Central memory CD4-positive, alpha-beta T cell (primary cell): Measurements from ENCODE around the gene APBA3.
"Not testable (repeated sequence)": the region's sequence is repeated elsewhere in the genome, so short reads cannot be mapped to it uniquely, and the experiment has no call there.

Source experiments
- DNase-seq: peaks from one replicate; pipeline ENCODE4 v3.0.0; 2022

The APBA3 gene

GRCh38 chr19:3771000-3771905, 9.8 kb upstream of the APBA3 start:
- no peak for DNase-seq

GRCh38 chr19:3770136-3770999, 8.9 kb upstream of the APBA3 start:
- DNase-seq: no peak

DNA sequence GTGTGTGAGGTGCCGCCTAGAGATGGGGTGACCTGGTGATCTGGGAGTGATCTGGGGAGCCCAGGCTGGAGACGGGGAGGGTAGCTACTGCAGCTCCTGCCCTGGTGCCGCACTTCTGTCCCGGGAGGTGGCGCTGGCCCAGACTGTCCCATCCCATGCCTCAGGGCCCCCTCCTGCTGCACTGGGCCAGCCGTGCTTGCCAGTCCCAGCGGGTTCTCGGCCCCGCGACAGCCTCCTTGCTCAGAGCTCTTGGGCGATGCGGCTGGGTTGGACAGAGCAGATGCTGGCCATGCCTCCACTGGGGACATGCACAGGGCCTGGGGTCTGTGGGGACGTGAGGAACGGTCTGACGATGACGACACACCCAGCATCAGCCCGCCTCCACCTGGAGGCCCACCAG, 8.0 kb upstream of the APBA3 start:
- no peak for DNase-seq

DNA sequence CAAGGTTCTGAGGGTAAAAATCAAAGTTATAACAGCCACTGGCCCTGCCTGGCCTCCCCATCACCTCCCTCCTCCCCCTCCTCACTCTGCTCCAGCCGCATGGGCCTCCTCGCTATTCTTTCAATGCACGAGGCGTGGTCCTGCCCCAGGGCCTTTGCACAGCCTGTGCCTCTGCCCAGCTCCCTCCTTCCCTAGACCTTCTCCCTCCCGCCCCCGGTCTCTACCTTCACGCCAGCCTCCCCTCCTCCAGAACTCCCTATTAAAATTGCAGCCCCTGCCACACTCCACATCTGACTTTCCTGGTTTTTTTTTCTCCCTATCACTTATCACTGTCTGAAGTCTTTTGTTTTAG, 7.2 kb upstream of the APBA3 start:
- no peak for DNase-seq

DNA sequence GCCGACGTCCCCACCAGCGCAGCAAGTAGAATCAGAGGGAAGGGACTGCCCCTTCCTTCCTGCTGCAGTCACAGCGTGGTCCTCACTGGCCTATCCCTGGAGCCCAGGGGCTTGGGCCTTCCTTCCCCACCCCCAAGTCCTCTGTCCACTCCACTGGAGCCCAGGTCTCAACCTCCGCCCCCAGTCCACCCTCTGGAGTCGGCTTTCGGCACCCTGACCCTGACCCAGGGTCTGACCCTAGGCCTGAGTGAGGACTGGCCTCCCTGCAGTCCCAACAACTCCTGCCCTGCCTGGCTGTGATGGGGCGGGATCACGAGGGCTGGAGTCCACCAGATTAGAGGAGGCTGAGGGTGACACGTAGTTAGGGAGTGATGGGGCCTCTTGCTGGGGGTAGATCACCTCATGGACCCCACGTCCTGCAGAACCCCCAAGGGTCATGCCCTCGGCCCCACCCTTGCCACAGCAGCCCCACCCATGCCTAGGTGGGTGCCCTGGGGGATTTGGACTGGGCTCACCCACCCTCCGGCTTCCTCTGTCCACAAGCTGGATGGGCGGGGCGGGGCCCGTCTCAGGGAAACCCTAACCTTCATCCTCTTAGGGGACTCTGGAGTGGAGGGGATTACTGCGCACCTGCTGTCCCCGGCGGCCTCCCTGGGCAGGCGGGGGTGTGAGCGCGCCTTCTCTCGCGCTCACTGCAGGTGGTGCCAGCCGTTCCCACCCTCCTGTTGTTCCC, 6.7 kb upstream of the APBA3 start:
- no peak for DNase-seq

DNA sequence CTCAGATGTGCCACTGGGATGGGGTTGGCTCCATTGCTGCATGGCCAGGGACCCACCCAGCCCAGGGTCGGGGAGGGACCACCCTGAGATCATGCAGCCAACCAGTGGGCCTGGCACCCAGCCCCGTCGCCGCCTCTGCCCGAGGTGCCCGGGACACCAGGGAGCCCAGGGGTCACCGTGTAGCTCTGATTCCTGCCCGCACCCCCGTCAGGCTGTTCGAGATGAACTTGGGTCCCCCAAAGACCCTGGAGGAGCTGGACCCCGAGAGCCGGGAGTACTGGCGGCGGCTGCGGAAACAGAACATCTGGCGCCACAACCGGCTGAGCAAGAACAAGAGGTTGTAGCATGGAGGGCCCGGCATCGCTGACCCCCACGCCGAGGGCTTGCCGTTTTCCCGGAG, 5.6 kb upstream of the APBA3 start:
- DNase-seq: no peak

DNA sequence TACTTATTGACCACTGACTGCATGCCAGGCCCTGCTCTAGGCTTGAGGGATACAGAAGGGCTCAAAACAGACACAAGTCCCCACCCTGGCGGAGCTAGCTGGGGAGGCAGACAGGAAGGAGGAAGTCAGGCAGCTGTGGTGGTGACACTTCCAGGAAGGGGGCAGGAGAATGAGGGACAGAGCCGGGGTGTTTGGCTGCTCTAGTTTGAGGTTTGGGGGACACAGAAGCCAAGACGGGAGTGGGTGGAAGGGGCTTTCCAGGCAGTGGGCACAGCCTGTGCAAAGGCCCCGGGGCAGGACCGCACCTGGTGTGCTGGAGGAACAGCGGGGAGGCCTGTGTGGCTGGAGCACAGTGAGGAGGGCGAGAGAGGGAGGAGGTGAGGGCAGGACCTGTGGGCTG, 5.0 kb upstream of the APBA3 start:
- no peak for DNase-seq

- not testable (repeated sequence) for DNase-seq
These were observed 4.3 kb upstream of the APBA3 start for GRCh38 chr19:3765757-3766156.

- DNase-seq: no peak
These were observed 3.6 kb upstream of the APBA3 start for GRCh38 chr19:3765121-3765520.

DNA sequence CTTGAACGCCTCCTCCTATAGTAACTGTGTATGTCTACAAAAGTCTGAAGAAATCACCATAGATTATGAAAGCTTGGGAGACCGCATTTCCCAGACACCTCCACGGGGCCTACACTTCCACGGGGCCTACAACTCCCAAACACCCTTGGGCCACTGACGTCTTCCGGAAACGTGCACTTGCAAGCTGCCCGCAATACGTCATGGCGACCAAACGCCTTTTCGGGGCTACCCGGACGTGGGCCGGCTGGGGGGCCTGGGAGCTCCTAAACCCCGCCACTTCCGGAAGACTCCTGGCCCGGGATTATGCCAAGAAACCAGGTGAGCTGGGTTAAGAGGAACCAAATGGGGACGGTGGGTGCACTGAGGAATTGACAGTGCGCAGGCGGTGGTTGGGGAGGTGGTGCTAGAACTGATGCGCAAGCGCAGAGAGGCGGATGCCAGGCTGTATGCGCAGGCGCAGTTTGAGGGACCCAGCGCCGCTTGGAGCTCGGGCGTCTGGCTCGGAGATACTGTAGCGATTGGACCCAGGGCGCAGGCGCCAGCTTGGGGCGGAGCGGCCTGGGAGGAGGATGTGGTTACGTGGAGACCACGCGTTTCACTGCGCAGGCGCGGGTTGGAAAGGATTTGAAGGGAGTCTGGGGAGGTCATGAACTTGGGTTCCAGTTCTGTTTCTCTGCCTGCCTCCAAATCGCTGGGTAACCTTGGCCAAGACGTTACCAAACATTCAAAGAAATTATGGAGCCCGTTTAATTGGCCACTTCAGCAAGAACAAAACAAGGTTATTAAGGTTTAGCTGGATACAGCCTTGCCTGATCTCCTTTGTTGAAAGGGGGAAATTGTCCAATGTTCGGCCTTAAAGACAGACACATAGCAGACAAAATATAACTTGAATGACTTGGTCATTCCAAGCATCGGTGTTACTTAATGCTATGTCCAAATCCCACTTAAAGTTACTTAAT, 1.3 kb upstream of the APBA3 start, which contains the start of gene MRPL54:
Gene MRPL54, plus strand, starts transcription at position 182 of the 959 bp plus-strand sequence. Its CDS starts 19 bp downstream, at position 201.
- peak; percentile 100 for DNase-seq

DNA sequence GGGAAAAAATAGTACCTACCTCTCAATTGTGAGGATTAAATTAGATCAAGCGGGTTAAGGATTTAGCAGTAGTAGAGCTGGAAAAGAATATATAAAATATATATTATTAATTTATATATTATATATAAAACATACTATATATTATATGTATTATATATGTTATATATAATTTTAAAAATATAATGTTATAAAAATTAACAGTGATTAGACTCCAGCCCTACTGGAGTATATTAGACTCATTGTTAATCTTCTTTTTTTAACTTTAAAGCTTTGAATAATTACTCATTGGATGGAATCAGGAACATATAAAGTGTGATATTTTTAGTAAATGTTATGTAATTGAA, 610 bp upstream of the APBA3 start:
- no peak for DNase-seq

GRCh38 chr19:3760871-3761361, 576 bp downstream of the APBA3 start:
- DNase-seq: peak; percentile 48

- no peak for DNase-seq
These were observed 1.8 kb downstream of the APBA3 start for GRCh38 chr19:3759482-3760254.

DNA sequence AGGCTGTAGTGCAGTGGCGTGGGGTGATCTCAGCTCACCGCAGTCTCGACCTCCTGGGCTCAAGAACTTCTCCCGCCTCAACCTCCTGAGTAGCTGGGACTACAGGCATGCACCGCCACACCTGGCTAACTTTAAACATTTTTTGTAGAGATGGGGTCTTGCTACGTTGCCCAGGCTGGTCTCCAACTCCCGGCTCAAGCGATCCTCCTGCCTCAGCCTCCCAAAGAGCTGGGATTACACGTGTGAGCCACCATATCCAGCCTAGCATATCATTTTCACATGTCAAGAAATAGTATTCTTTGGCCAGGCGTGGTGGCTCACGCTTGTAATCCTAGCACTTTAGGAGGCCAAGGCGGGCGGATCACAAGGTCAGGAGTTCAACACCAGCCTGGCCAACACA, 3.2 kb downstream of the APBA3 start:
- DNase-seq: not testable (repeated sequence)

GRCh38 chr19:3757705-3758104, 3.8 kb downstream of the APBA3 start:
- not testable (repeated sequence) for DNase-seq

DNA sequence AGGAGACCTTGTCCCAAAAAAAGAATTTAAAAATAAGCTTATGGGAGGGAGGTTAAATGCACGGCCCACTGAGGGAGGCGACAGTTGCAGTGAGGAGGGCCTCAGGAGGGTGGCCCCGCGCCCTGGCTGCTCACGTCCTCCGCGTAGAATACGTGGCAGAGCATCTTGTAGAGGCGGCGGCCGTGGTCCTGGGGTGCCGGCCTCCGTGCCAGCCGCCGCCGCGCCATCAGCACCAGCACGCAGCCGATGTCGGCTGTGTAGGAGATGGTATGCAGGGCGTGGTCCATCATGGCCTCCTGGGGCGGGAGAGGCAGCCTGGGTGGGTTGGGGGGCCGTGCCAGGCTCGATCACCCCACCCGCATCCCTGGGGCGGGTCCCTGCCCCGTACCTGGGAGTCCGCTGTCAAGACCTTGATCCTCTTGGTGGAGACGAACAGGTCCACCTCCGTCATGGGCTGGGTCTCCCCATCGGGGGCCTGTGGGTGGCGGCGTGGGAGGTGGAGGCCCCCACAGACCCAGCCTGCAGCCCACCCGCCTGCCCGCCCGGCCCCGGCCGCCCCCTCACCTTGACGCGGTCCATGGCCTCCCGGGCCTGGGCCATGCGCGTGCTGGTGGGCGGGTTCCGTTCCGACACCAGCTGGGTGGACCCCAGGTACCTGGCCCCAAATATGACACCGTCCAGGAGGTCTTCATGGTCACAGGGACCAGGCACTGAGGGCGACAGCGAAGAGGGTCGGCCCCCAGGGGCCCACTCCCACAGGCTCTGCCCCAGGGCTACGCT, 7.7 kb downstream of the APBA3 start:
- no peak for DNase-seq

- DNase-seq: no peak
These were observed 9.0 kb downstream of the APBA3 start for GRCh38 chr19:3752492-3752891.

- no peak for DNase-seq
These were observed 10.3 kb downstream of the APBA3 start for GRCh38 chr19:3751236-3751635.

- DNase-seq: no peak
These were observed 11.3 kb downstream of the APBA3 start for GRCh38 chr19:3750211-3750610.

- no peak for DNase-seq
These were observed 12.5 kb downstream of the APBA3 start for GRCh38 chr19:3748965-3749364.
